C4-2B (cell line): ENCODE measurements around the gene TEDC2.
"Not testable (repeated sequence)": the region's sequence is repeated elsewhere in the genome, so short reads cannot be mapped to it uniquely, and the experiment has no call there.

Source experiments
- CTCF ChIP-seq: fragments of 450-650 bp; conservative IDR thresholded peaks from 2 replicates; pipeline ENCODE4 v1.5.1; 2017; ENCODE audit warnings: mild to moderate bottlenecking
- ZFX ChIP-seq: fragments of 450-650 bp; IDR thresholded peaks from 2 replicates; pipeline ENCODE4 v1.6.1; 2017

GRCh38 chr16:2479996-2480395, 20.1 kb downstream of the TEDC2 start:
- not testable (repeated sequence) for TF ChIP-seq CTCF, ZFX
